Measurements from ENCODE around the gene ZNF219.

Gene ZNF219

DNA sequence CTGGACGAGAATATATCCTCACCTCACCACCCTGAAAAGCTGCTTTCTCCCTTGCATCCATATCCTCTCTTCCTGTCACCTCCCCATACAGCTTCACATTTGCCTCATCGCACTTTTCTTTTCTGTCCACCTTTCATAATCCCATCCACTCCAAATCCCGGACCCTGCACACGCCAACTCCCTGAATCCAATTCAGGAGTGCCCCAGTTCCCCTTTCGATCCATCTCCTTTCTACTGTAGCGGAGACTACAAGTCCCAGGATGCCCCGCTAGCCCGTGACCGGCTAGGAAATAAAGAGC lies 4.9 kb upstream of the ZNF219 start:
- intact Hi-C loops (cut with DNase I) = loop anchor here (5.0 kb wide), 1 partner anchor 421 kb away; the partner anchor contains the start of gene RNASE4
- no peak for DNase-seq

GRCh38 chr14:21102521-21103410 lies 4.3 kb upstream of the ZNF219 start:
- DNase-seq = no peak
- intact Hi-C loops (cut with DNase I) = loop anchor here (5.0 kb wide), 1 partner anchor 420 kb away; the partner anchor contains the start of gene RNASE4

DNA sequence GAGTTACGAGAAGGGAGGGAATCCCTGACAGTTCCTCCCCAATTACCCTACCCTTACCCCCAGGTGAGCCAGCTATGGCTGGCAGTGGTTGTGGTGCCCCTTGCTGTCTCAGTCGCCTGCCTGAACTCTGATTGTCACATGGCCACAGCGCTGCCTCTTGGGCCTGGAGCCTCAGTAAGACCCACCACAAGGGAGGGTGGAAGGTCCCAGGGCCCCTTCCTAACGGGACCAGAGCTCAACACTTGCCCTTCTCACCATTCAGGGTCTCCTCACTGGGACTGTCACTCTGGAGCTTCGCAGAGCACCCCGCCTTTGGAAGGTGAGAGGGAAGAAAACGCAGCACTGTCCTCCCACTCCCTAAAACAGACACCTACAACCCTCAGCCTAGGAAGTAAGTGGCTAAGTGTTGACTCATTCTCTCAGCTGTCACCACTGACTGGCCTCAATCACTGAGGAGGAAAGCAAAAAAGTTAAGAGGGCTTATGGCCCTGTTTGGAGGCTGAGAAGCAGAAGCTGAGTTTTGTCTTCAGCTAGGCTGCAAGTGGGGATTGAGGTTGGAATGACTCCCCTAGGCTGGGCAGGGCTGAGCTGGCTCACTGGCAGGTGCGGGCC lies 3.5 kb upstream of the ZNF219 start:
- intact Hi-C loops (cut with DNase I) = loop anchor here (5.0 kb wide), 1 partner anchor 420 kb away; the partner anchor contains the start of gene RNASE4
- DNase-seq = no peak

- intact Hi-C loops (cut with DNase I) = loop anchor here (5.0 kb wide), 1 partner anchor 419 kb away; the partner anchor contains the start of gene RNASE4
- no peak for DNase-seq
Observed at GRCh38 chr14:21100931-21101330, 2.5 kb upstream of the ZNF219 start, which contains the start of gene TMEM253. Gene TMEM253 (plus strand): TSS chr14:21101066. CDS start chr14:21101344, 278 bp downstream.

DNA sequence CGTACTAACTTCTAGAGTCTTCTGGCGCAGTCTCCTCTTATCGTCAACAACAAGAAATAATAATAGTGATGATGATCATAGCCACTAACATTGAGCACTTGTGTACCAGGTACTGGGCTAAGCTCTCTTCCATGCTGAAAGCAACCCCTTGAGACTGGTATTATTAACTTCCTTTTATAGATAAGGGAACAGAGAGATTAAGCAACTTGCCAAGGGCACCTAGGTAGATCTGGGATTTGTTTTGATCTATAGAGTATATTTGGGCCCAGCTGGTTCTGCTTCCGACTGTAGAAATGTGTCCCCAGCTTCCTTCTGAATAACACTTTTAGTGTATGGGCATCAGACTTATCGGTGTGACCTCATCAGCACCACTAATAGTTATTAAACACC lies 1.1 kb upstream of the ZNF219 start:
- intact Hi-C loops (cut with DNase I) = no loop called here
- DNase-seq = peak in 1 of 10 donors; percentile 6

DNA sequence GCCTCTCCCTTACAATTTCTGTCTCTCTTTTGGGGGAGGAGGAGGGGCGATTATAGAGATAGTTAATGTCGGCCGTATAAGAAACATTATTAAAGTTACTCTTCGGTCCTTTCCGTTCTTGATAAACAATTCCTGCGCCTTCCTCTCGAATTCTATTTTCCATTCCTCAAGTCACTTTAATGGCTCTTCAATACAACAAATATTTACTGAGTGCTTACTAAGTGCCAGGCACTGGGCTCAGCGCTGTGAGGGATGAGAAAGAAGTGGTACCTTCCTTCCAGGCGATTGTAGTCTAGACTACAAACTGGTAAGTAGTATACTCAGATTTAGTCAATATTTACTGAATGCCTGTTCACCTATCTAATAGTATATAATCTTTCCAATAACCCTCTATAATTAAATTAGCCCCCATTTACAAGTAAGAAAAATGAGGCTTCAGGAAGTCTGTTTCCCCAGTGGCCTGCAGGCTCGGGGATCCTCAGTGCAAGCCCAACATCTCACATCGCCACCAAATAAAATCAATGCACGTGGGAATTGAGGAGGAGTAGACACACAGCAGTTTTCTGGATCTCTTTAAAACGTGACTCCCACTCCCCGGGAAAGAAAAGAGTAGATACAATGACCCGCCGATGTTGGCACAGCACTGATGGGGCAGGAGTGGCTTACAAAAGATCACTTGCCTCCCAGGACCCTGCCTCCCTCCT lies 589 bp upstream of the ZNF219 start:
- intact Hi-C loops (cut with DNase I) = no loop called here
- DNase-seq = peak in 1 of 10 donors; percentile 52

GRCh38 chr14:21097636-21098075 lies 799 bp downstream of the ZNF219 start:
- peak in 2 of 10 donors; percentile 67 to 86 for DNase-seq
- intact Hi-C loops (cut with DNase I) = no loop called here

DNA sequence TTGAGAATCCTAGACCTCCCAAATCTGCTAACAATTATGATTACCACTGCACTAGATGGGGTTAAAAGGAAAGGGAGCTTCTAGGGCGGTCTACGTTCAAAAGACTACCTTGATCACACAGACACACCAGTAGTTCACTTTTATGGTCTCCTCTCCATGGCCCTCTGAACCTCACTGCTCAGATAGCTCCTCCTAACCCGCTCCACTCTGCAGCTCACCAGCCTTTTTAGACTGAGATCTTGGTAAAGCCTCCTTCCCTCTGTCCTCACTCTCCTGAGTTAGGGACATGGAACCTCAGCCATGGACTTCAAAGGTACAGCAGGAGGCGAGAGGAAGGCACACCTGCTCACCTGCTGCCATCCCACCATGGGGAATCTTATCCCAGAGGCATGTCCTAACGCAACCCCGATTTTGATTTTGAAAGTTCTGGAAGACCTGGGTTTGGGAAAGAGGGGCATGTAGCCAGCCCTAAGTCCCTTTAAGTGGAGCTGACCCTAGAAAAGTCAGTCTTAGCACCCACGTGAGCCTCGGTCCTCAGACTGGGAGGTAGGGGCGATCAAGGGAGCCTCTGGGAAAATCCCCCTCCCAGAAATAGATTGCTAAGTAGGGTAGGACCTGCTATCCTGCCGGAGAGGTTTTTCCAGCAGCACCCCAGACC lies 1.3 kb downstream of the ZNF219 start:
- intact Hi-C loops (cut with DNase I) = no loop called here
- no peak for DNase-seq

GRCh38 chr14:21096438-21096837 lies 2.0 kb downstream of the ZNF219 start:
- DNase-seq = no peak
- intact Hi-C loops (cut with DNase I) = no loop called here

DNA sequence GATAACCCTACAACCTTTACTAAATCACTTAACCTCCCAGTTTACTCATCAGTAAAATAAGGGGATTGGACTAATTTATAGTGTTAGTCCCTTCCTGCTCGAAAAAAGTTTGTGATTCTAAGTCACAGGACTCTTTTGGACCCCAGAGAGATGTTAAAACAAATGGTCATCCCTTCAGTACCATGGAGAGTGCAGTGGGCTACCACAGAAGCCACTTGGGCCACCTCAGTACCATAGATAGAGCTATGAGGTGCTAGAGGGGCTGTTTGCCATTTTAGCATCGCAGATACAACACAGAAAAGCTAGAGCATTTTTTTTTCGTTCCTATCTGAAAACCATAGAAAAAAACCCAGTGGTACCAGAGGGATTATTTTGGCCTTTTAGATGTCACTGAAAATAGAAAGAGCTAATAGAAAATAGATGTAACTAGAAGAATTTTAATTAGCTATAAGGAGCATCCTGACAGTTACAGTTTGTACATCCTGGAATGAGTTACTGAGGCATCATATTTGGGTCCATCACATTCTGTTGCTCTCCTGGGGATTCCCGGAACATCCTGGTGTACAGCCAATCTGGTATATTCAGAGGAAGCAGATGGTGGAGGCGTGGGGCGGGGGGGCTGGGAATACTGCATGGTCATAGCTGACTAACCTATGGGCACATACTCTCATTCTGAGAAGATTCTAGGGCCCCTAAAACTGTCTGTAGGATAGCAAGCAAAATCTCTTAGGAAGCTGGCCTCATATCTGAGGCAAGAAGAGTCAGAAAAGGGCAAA lies 2.8 kb downstream of the ZNF219 start:
- intact Hi-C loops (cut with DNase I) = no loop called here
- DNase-seq = no peak

DNA sequence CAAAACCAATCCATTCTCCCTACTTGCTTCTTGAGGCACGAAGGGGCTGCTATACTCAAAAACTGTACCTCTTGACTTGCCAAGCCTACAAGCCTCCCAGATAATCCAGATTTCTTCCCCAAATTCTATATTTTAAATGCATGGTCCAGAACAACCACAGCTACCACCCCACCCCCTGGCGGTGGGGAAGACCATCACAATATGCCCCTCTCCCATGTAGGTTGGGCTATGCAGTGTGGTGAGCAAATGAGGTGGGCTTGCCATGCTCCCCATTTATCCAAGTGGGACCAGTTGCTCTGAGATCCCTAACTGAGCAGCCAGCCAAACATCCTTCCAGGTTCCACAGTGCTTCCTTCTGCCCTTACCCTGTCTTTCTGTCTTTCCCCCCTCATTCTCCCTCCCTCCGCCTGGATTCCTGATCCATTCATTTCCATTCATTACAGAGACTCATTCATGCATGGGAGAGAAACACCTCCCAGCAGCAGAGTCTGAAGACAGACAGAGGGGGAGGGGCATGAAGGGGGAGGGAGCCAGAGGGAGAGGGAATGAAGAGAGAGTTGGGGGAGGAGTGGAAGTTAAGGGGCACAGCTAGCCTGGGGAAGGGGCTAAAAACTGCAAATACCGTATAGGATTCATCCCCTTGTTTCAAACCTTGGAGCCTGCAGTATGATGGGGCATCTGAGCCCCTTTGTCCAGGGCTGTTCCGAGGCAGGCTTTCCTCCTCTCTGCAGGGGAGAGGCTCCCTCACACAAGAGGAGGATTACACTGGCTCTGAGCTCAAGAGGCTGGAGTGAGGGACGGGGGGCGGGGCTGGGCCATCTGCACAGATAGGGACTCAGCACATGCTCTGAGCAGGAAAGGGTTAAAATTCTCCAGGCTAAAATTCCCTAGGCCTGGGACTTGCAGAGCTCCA lies 4.4 kb downstream of the ZNF219 start:
- no peak for DNase-seq
- intact Hi-C loops (cut with DNase I) = loop anchor here (2.0 to 5.0 kb wide), 2 partner anchors 13 to 77 kb away; no protein-coding TSS in a partner anchor

- intact Hi-C loops (cut with DNase I) = loop anchor here (2.0 to 5.0 kb wide), 2 partner anchors 14 to 76 kb away; no protein-coding TSS in a partner anchor
- peak in 1 of 10 donors; percentile 85 for DNase-seq
Observed at GRCh38 chr14:21093018-21093417, 5.4 kb downstream of the ZNF219 start.

DNA sequence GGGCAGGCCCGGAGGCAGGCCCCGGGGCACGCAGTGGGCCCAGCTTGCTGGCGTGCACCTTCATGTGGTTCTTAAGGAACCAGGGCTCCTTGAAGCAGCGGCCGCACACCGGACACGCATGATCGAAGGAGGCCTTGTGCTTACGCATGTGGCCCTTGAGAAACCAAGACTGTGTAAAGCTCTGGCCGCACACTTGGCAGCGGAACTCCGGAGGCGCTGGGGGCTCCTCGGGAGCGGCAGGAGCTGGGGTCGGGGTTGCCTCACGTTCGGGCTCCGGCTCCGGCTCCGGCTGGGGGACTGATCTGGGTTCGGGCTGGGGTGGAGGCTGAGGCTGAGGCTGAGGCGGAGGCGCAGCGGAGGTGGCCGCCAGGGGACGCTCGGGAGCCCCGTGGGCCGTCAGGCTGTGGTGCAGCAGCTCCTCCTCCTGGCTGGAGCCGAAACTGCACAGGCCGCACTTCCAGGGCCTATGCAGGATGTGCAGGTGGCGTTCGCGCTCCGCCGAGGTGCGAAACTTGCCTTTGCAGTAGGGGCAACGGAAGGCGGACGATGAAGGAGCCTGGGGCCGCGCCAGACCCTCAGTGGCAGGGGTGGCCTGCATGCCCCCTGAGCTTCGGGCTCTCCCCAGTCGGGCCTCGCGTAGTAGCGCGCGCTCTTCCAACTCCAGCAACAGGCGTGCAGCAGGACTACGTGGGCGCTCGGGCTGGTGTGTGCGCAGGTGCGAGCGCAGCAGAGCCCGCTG lies 6.0 kb downstream of the ZNF219 start:
- DNase-seq = peak in 9 of 10 donors; percentile 56 to 96 (median 76)
- intact Hi-C loops (cut with DNase I) = loop anchor here (1.0 to 5.0 kb wide), 3 partner anchors 14 to 75 kb away; partner anchors contain the start of gene ARHGEF40

DNA sequence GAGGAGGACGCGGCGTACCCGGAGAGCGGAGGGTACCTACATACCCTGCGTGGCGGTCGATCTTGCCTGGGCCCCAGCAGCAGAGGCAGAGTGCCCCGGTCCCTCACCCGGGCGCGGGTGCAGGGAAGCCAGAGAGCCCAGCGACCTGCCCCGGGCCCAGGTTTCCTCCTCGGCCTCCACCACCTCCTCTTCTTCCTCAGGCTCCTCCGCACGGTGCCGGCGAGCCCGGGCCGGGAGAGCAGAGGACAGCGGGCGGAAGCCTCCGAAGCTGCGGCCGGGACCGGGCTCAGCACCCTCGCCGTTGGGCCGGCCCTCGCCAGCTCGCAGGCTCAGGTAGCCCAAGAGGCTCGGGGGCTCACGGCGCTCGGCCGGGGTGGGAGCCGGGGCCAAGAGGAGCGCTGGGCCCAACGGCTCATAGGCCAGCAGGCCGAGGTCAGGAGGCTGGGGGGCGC lies 6.6 kb downstream of the ZNF219 start:
- peak in 1 of 10 donors; percentile 85 for DNase-seq
- intact Hi-C loops (cut with DNase I) = loop anchor here (1.0 to 5.0 kb wide), 3 partner anchors 15 to 75 kb away; partner anchors contain the start of gene ARHGEF40

DNA sequence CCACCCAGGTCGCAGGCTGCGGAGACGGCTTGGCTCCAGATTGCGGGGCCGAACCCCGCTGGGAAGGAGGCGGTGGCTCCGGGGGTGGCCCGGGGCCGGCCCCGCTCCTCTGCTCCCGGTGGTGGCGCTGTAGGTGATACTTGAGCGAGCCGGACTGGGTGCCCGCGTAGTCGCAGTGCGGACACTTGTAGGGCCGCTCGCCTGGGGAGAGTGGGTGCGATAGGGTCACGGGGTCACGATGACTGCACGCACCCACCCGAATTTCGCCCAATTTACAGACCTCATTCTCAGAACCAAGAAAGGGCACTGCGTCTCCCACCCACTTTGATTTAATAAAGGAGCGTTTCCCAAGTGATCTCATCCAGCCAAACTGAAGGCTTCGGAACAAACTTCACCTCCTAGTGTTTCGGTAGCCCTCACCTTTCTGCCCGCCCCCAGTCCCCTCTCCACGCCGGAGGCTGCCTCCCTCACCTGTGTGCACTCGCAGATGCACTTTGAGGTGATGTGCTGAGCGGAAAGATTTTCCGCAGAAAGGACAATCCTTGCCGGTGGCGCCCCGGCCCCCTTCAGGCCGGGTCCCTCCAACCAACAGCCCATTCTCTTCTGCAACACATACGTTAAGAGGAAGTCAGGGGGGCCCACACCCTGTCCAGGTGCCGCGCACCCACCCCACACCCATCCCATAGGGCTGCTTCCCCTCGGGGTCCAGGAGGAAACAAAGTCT lies 7.4 kb downstream of the ZNF219 start:
- intact Hi-C loops (cut with DNase I) = loop anchor here (5.0 kb wide), 1 partner anchor 74 kb away; no protein-coding TSS in a partner anchor
- DNase-seq = peak in 1 of 10 donors; percentile 5

DNA sequence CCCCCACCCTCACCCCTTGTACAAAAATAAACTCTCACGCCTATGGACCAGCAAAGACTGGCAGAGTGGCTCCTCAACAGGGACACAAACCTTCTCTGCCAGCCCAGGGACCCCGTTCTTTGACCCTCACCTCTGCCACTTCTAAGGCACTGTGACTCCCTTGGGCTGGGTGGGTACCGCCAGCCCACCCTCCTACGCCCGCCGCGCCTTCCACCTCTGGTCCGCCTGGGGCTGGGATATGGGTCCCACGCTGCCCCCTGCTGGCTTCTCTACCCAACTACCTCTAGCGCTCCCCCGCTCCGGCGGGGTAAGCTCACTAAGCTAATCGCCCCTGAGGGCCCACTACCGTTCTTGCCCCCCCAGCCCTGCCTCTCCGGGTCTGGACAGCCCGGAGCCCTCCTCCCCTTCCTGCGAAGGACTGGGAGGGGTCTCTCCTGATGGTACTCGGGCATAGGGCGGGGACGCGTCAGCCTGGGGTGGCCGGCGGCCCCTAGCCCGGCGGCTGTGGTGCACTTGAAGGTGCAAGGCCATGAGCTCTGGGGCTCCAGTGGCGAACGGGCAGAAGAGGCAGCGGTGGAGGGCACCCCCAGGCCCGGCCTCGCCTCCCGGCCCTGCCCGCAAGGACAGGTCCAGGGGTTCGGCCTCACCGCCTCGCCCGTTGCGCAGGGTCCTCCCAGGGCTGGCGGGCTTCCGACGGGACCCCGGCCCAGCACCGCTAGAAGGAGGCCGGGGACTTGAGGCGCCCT lies 8.1 kb downstream of the ZNF219 start:
- peak in 3 of 10 donors; percentile 15 to 89 (median 46) for DNase-seq
- intact Hi-C loops (cut with DNase I) = loop anchor here (5.0 kb wide), 1 partner anchor 73 kb away; no protein-coding TSS in a partner anchor

All from posterior cingulate gyrus (tissue), 11 donors.